ENCODE data around the gene TOR2A.

TOR2A gene

GRCh38 chr9:127753622-127754021 lies 18.5 kb upstream of the TOR2A start:
- Histone ChIP-seq H3K27ac (ENCODE audit: low read length) (no peak overlapping the region), H3K9ac (ENCODE audit: low read length) (no peak overlapping the region), H3K27me3 (ENCODE audit: control insufficient read depth, insufficient read depth, low read length) (peaks cover 21% of the 10 kb centered on the region), H3K9me3 (ENCODE audit: control insufficient read depth, low read depth, low read length) (no peaks in the 10 kb centered on the region), H3K36me3 (ENCODE audit: control insufficient read depth, low read depth, low read length) (no peaks in the 10 kb centered on the region), H3K4me1 (ENCODE audit: control insufficient read depth, low read depth, low read length) (no peaks in the 10 kb centered on the region), H3K4me3 (ENCODE audit: low read length) (no peak overlapping the region)

GRCh38 chr9:127753148-127753547 lies 18.1 kb upstream of the TOR2A start:
- Histone ChIP-seq H3K36me3 (ENCODE audit: control insufficient read depth, low read depth, low read length) (no peaks in the 10 kb centered on the region), H3K4me1 (ENCODE audit: control insufficient read depth, low read depth, low read length) (no peaks in the 10 kb centered on the region), H3K27ac (ENCODE audit: low read length) (no peak overlapping the region), H3K27me3 (ENCODE audit: control insufficient read depth, insufficient read depth, low read length) (peaks cover 21% of the 10 kb centered on the region), H3K9ac (ENCODE audit: low read length) (no peak overlapping the region), H3K4me3 (ENCODE audit: low read length) (no peak overlapping the region), H3K9me3 (ENCODE audit: control insufficient read depth, low read depth, low read length) (no peaks in the 10 kb centered on the region)

GRCh38 chr9:127751269-127752054 lies 16.4 kb upstream of the TOR2A start:
- no peak overlapping the region for H3K9ac ChIP-seq (ENCODE audit: low read length)
- H3K4me3 ChIP-seq (ENCODE audit: low read length), result no peak overlapping the region
- H3K27ac ChIP-seq (ENCODE audit: low read length), result no peak overlapping the region
- H3K9me3 ChIP-seq (ENCODE audit: control insufficient read depth, low read depth, low read length), result no peaks in the 10 kb centered on the region
- H3K36me3 ChIP-seq (ENCODE audit: control insufficient read depth, low read depth, low read length), result no peaks in the 10 kb centered on the region
- H3K4me1 ChIP-seq (ENCODE audit: control insufficient read depth, low read depth, low read length), result no peaks in the 10 kb centered on the region
- peaks cover 20% of the 10 kb centered on the region for H3K27me3 ChIP-seq (ENCODE audit: control insufficient read depth, insufficient read depth, low read length)

GRCh38 chr9:127749090-127749787 lies 14.1 kb upstream of the TOR2A start:
- Histone ChIP-seq H3K9ac (ENCODE audit: low read length) (no peak overlapping the region), H3K36me3 (ENCODE audit: control insufficient read depth, low read depth, low read length) (no peaks in the 10 kb centered on the region), H3K4me3 (ENCODE audit: low read length) (no peak overlapping the region), H3K27me3 (ENCODE audit: control insufficient read depth, insufficient read depth, low read length) (peaks cover 8% of the 10 kb centered on the region), H3K27ac (ENCODE audit: low read length) (no peak overlapping the region), H3K9me3 (ENCODE audit: control insufficient read depth, low read depth, low read length) (no peaks in the 10 kb centered on the region), H3K4me1 (ENCODE audit: control insufficient read depth, low read depth, low read length) (no peaks in the 10 kb centered on the region)

GRCh38 chr9:127746959-127747569 lies 12.0 kb upstream of the TOR2A start:
- Histone ChIP-seq H3K27me3 (ENCODE audit: control insufficient read depth, insufficient read depth, low read length) (peaks cover 3% of the 10 kb centered on the region), H3K9me3 (ENCODE audit: control insufficient read depth, low read depth, low read length) (no peaks in the 10 kb centered on the region), H3K36me3 (ENCODE audit: control insufficient read depth, low read depth, low read length) (no peaks in the 10 kb centered on the region), H3K4me1 (ENCODE audit: control insufficient read depth, low read depth, low read length) (no peaks in the 10 kb centered on the region), H3K27ac (ENCODE audit: low read length) (no peak overlapping the region), H3K9ac (ENCODE audit: low read length) (no peak overlapping the region), H3K4me3 (ENCODE audit: low read length) (no peak overlapping the region)

- H3K9me3 ChIP-seq (ENCODE audit: control insufficient read depth, low read depth, low read length), result no peaks in the 10 kb centered on the region
- H3K36me3 ChIP-seq (ENCODE audit: control insufficient read depth, low read depth, low read length), result no peaks in the 10 kb centered on the region
- H3K27me3 ChIP-seq (ENCODE audit: control insufficient read depth, insufficient read depth, low read length), result no peaks in the 10 kb centered on the region
- no peak overlapping the region for H3K27ac ChIP-seq (ENCODE audit: low read length)
- H3K4me3 ChIP-seq (ENCODE audit: low read length), result no peak overlapping the region
- no peaks in the 10 kb centered on the region for H3K4me1 ChIP-seq (ENCODE audit: control insufficient read depth, low read depth, low read length)
- H3K9ac ChIP-seq (ENCODE audit: low read length), result no peak overlapping the region
These were observed 9.5 kb upstream of the TOR2A start for GRCh38 chr9:127744398-127745110.

- H3K27me3 ChIP-seq (ENCODE audit: control insufficient read depth, insufficient read depth, low read length), result no peaks in the 10 kb centered on the region
- no peaks in the 10 kb centered on the region for H3K4me1 ChIP-seq (ENCODE audit: control insufficient read depth, low read depth, low read length)
- no peak overlapping the region for H3K27ac ChIP-seq (ENCODE audit: low read length)
- no peaks in the 10 kb centered on the region for H3K36me3 ChIP-seq (ENCODE audit: control insufficient read depth, low read depth, low read length)
- peak overlapping the region; percentile 45 for H3K9ac ChIP-seq (ENCODE audit: low read length)
- peak overlapping the region; percentile 65 for H3K4me3 ChIP-seq (ENCODE audit: low read length)
- no peaks in the 10 kb centered on the region for H3K9me3 ChIP-seq (ENCODE audit: control insufficient read depth, low read depth, low read length)
These were observed 7.5 kb upstream of the TOR2A start for GRCh38 chr9:127742435-127743088.

- no peaks in the 10 kb centered on the region for H3K36me3 ChIP-seq (ENCODE audit: control insufficient read depth, low read depth, low read length)
- H3K4me3 ChIP-seq (ENCODE audit: low read length), result peak overlapping the region; percentile 65
- no peak overlapping the region for H3K27ac ChIP-seq (ENCODE audit: low read length)
- no peaks in the 10 kb centered on the region for H3K9me3 ChIP-seq (ENCODE audit: control insufficient read depth, low read depth, low read length)
- no peaks in the 10 kb centered on the region for H3K4me1 ChIP-seq (ENCODE audit: control insufficient read depth, low read depth, low read length)
- no peaks in the 10 kb centered on the region for H3K27me3 ChIP-seq (ENCODE audit: control insufficient read depth, insufficient read depth, low read length)
- peak overlapping the region; percentile 45 for H3K9ac ChIP-seq (ENCODE audit: low read length)
These were observed 6.8 kb upstream of the TOR2A start for GRCh38 chr9:127741831-127742434.

GRCh38 chr9:127739614-127740330 lies 4.7 kb upstream of the TOR2A start:
- Histone ChIP-seq H3K36me3 (ENCODE audit: control insufficient read depth, low read depth, low read length) (no peaks in the 10 kb centered on the region), H3K4me1 (ENCODE audit: control insufficient read depth, low read depth, low read length) (peaks cover 3% of the 10 kb centered on the region), H3K4me3 (ENCODE audit: low read length) (no peak overlapping the region), H3K27ac (ENCODE audit: low read length) (no peak overlapping the region), H3K9ac (ENCODE audit: low read length) (no peak overlapping the region), H3K9me3 (ENCODE audit: control insufficient read depth, low read depth, low read length) (no peaks in the 10 kb centered on the region), H3K27me3 (ENCODE audit: control insufficient read depth, insufficient read depth, low read length) (no peaks in the 10 kb centered on the region)

- Histone ChIP-seq H3K27ac (ENCODE audit: low read length) (no peak overlapping the region), H3K9me3 (ENCODE audit: control insufficient read depth, low read depth, low read length) (no peaks in the 10 kb centered on the region), H3K4me1 (ENCODE audit: control insufficient read depth, low read depth, low read length) (peaks cover 6% of the 10 kb centered on the region), H3K4me3 (ENCODE audit: low read length) (no peak overlapping the region), H3K27me3 (ENCODE audit: control insufficient read depth, insufficient read depth, low read length) (no peaks in the 10 kb centered on the region), H3K36me3 (ENCODE audit: control insufficient read depth, low read depth, low read length) (no peaks in the 10 kb centered on the region), H3K9ac (ENCODE audit: low read length) (no peak overlapping the region)
These were observed 3.6 kb upstream of the TOR2A start for GRCh38 chr9:127738666-127739065.

All from iPS-18a (cell line).